ENCODE results near the gene TMPRSS3.

GRCh38 chr21:42358937-42359336 lies 36.9 kb downstream of the TMPRSS3 start:
- TF ChIP-seq POLR2A (IDR thresholded peaks at IDR 0.05) (no peak), CTCF (IDR thresholded peaks at IDR 0.05) (no peak)
